Naive thymus-derived CD4-positive, alpha-beta T cell (primary cell): Measurements from ENCODE around the gene ERC1. TPM values are rescaled to one million over a fixed set of nuclear protein-coding genes. Genes with fewer than 3 reads are reported as not detected.

Source experiments
- ATAC-seq: fragments of 150-1000 bp; cut with Tn5 transposase; 2 replicates; pipeline ENCODE4 v1.10.0; 2021; ENCODE audit warnings: mild to moderate bottlenecking, moderate library complexity
- CTCF ChIA-PET: fragments of 350-600 bp; sonication (Branson Sonifier 250); formaldehyde crosslinking; loops from one replicate; lab custom pipeline; 2021; ENCODE audit warnings: antibody characterized with exemption; lab: Charles Lee
- POLR2A ChIA-PET: fragments of 350-600 bp; sonication (Branson Sonifier 250); formaldehyde crosslinking; loops from one replicate; lab custom pipeline; 2021; ENCODE audit warnings: antibody characterized with exemption, inconsistent platforms; lab: Charles Lee
- DNase-seq, 9 donors: peaks; one replicate each; pipeline versions ENCODE4 v3.0.0 to v3.0.0-alpha.2; 2020 to 2022; ENCODE audit warnings: mixed read lengths in 1 of 9
- H3K27ac ChIP-seq: one replicate; pipeline ENCODE4 v1.7.0; 2013; ENCODE audit warnings: mild to moderate bottlenecking, low read depth, low read length, moderate library complexity
- H3K27me3 ChIP-seq, 2 donors: one replicate each; pipeline ENCODE4 v1.7.0; 2013; ENCODE audit warnings: low read length in 2 of 2, mild to moderate bottlenecking in 2 of 2, moderate library complexity in 2 of 2; ENCODE audit not compliant: control insufficient read depth in 2 of 2, insufficient read depth in 2 of 2
- H3K36me3 ChIP-seq, 3 experiments: 1 replicate in 2 of 3; 2 replicates in 1 of 3; pipeline ENCODE4 v1.7.0; 2013; ENCODE audit warnings: low read length in 3 of 3, mild to moderate bottlenecking in 3 of 3, moderate library complexity in 1 of 3; ENCODE audit not compliant: insufficient read depth in 3 of 3, control insufficient read depth in 2 of 3
- H3K4me1 ChIP-seq, 2 donors: one replicate each; pipeline ENCODE4 v1.7.0; 2013; ENCODE audit warnings: low read length in 2 of 2, mild to moderate bottlenecking in 2 of 2, moderate library complexity in 1 of 2; ENCODE audit not compliant: control insufficient read depth in 2 of 2, insufficient read depth in 2 of 2
- H3K4me3 ChIP-seq: 2 replicates; pipeline ENCODE4 v1.7.0; 2013; ENCODE audit warnings: mild to moderate bottlenecking, low read length
- H3K9me3 ChIP-seq, 3 experiments: 1 replicate in 2 of 3; 2 replicates in 1 of 3; pipeline ENCODE4 v1.7.0; 2013; ENCODE audit warnings: low read length in 3 of 3; ENCODE audit not compliant: control insufficient read depth in 2 of 3
- H3K27ac Mint-ChIP-seq, 9 donors: one replicate each; pipeline ENCODE4 v1.8.0; 2020 to 2022; ENCODE audit warnings: mixed read lengths in 9 of 9, mild to moderate bottlenecking in 8 of 9, moderate library complexity in 5 of 9, inconsistent platforms in 2 of 9
- H3K27me3 Mint-ChIP-seq, 5 donors: one replicate each; pipeline ENCODE4 v1.8.0; 2021 to 2022; ENCODE audit warnings: mixed read lengths in 5 of 5, mild to moderate bottlenecking in 1 of 5
- H3K36me3 Mint-ChIP-seq, 5 donors: one replicate each; pipeline ENCODE4 v1.8.0; 2020 to 2022; ENCODE audit warnings: mixed read lengths in 5 of 5, mild to moderate bottlenecking in 3 of 5, inconsistent platforms in 1 of 5
- H3K4me1 Mint-ChIP-seq, 7 donors: one replicate each; pipeline ENCODE4 v1.8.0; 2020 to 2022; ENCODE audit warnings: mixed read lengths in 7 of 7, mild to moderate bottlenecking in 3 of 7, inconsistent platforms in 1 of 7
- H3K4me3 Mint-ChIP-seq, 10 donors: one replicate each; pipeline ENCODE4 v1.8.0; 2020 to 2022; ENCODE audit warnings: mild to moderate bottlenecking in 10 of 10, mixed read lengths in 10 of 10, moderate library complexity in 6 of 10, inconsistent platforms in 2 of 10
- H3K9me3 Mint-ChIP-seq, 11 donors: one replicate each; pipeline ENCODE4 v1.8.0; 2020 to 2022; ENCODE audit warnings: mixed read lengths in 11 of 11, mild to moderate bottlenecking in 4 of 11, inconsistent platforms in 1 of 11, moderate library complexity in 1 of 11
- intact Hi-C, 2 donors: fragments of 100-400 bp; cut with micrococcal nuclease; formaldehyde crosslinking; loops; one replicate each; pipeline ENCODE4 v1.15.1; 2023
- polyA plus RNA-seq, 2 donors: library from polyadenylated mRNA; unstranded; fragments of 300-500 nt; fragmentation: Illumina TruSeq; gene quantifications; one replicate each; pipeline ENCODE4 v1.2.3, GENCODE V29; 2021
- total RNA-seq, 6 experiments: library from RNA in 5 of 6; stranded (reverse) in 5 of 6; gene quantifications; 1 replicate in 5 of 6; 2 replicates in 1 of 6; pipeline ENCODE4 v1.2.3 and lab custom pipeline; 2021 to 2026

Gene ERC1
- total and polyA plus RNA-seq, 7 experiments from 2014 or later, result 15.9 to 62.0 (median 51.5) TPM

DNA sequence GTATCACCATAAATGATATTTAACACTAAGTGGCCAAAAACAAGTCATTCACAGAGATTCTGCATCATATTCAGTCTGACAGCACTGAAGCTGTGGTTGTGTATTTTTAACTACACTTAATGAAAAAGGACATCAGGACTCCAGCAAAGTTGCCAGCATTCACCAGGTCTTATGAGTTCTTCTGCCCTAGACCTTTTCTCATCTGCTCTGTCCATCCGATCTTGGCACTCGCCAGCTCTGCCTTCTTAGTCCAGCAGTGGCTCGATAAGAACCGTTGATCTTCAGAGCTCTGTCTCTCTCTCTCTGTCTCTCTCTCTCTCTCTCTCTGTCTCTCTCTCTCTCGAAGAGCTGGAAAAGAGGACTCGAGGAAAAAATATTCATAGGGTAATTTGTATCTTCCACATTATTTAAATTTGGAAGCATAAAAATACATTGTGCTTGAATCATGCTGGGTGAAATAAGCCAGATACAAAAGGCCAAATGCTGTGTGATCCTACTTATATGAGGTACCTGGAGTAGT, 371.2 kb downstream of the ERC1 start:
- no peak overlapping the region for H3K27ac ChIP-seq
- Mint-ChIP-seq H3K27me3 (no peaks in the 10 kb centered on the region), H3K36me3 (peaks cover 3 to 44% (median 21%) of the 10 kb centered on the region in 5 donors), H3K4me1 (peaks cover 0 to 3% (median 0%) of the 10 kb centered on the region in 7 donors), H3K27ac (no peak overlapping the region), H3K9me3 (peaks cover 0 to 9% (median 0%) of the 10 kb centered on the region in 11 donors), H3K4me3 (no peak overlapping the region)
- no peaks in the 10 kb centered on the region for H3K27me3 ChIP-seq
- ChIA-PET CTCF (no interaction called here), POLR2A (no interaction called here)
- H3K9me3 ChIP-seq, result no peaks in the 10 kb centered on the region
- DNase-seq (no peak), ATAC-seq (no peak)
- intact Hi-C loops, result no loop called here
- no peak overlapping the region for H3K4me3 ChIP-seq
- H3K36me3 ChIP-seq, result no peaks in the 10 kb centered on the region
- H3K4me1 ChIP-seq, result no peaks in the 10 kb centered on the region

DNA sequence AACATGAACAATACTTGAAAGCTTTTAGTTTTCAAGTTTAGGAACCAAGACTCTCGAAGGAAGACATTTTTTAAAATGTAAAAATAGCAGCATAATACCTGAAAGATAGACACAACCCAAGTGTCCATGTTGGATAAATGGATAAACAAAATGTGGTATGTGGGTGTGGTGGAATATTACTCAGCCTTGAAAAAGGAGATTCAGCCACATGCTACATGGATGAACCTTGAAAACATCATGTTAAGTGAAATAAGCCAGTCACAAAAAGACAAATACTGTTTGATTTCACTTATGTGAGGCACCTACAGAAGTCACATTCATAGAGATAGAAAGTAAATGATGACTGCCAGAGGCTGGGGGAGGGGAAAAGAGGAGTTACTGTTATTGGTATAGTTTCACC, 374.7 kb downstream of the ERC1 start:
- H3K4me1 Mint-ChIP-seq, result peaks cover 0 to 5% (median 0%) of the 10 kb centered on the region in 7 donors
- H3K4me3 ChIP-seq, result no peak overlapping the region
- H3K9me3 Mint-ChIP-seq, result peaks cover 0 to 9% (median 0%) of the 10 kb centered on the region in 11 donors
- no peaks in the 10 kb centered on the region for H3K36me3 ChIP-seq
- H3K36me3 Mint-ChIP-seq, result peaks cover 5 to 45% (median 24%) of the 10 kb centered on the region in 5 donors
- ATAC-seq (no peak), DNase-seq (no peak)
- H3K4me3 Mint-ChIP-seq, result no peak overlapping the region
- H3K27me3 Mint-ChIP-seq, result no peaks in the 10 kb centered on the region
- H3K27ac ChIP-seq, result no peak overlapping the region
- H3K27ac Mint-ChIP-seq, result no peak overlapping the region
- H3K4me1 ChIP-seq, result no peaks in the 10 kb centered on the region
- intact Hi-C loops, result no loop called here
- CTCF ChIA-PET, result no interaction called here
- no peaks in the 10 kb centered on the region for H3K9me3 ChIP-seq
- no peaks in the 10 kb centered on the region for H3K27me3 ChIP-seq
- POLR2A ChIA-PET, result no interaction called here

DNA sequence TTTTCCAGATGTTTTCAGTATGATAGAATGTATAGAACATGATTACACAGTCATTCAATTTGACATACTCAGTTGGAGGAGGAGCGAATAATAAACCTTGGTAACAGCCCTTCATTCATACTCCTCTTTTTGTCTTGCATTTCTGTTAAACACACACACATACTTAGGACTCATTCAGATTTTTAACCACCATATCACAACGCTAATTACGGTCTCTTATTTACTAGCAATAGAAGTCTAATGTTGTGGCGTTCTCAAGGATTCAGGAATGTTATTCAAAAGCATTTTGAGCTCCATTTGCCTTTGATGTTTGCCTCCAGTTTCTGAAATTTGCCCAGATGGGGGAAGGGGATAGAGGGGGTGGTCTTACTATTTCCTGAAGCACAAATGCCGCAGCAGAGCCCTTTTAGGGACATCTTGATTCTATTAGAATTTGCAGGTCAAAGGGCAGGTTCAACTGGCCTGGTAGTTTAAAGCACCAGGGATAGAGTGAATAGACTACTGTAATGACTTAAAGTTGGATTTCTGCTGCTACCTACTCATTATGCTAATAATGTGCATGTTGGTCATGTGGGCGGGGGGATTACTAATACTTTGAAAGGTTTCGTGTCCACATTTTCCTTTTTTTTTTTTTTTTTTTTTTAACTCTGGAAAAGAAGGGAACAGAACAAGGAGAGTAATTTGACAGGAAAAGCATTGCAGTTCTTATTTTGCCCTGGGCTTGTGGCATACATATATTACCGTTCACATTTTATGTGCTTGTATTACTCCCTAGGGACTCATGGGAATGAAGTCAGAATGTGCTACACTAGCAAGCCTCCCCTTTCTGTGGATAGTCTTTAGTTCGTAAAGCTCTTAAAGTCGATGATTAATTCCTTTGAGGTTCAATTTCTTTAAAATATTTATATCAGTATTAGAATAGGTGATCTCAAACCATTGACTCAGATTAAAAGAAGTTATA, 376.6 kb downstream of the ERC1 start:
- Histone ChIP-seq H3K9me3 (no peaks in the 10 kb centered on the region), H3K4me3 (no peak overlapping the region), H3K4me1 (no peaks in the 10 kb centered on the region), H3K27ac (no peak overlapping the region), H3K36me3 (peaks cover 0 to 6% (median 0%) of the 10 kb centered on the region in 3 experiments), H3K27me3 (no peaks in the 10 kb centered on the region)
- Mint-ChIP-seq H3K36me3 (peaks cover 5 to 60% (median 29%) of the 10 kb centered on the region in 5 donors), H3K27me3 (no peaks in the 10 kb centered on the region), H3K4me1 (peaks cover 0 to 2% (median 0%) of the 10 kb centered on the region in 7 donors), H3K27ac (no peak overlapping the region), H3K4me3 (no peak overlapping the region), H3K9me3 (peaks cover 0 to 9% (median 0%) of the 10 kb centered on the region in 11 donors)
- ChIA-PET POLR2A (no interaction called here), CTCF (interaction anchor here (0.6 kb wide), 1 partner anchor 184 kb away, joined by 4 read pairs; no protein-coding TSS in a partner anchor)
- no peak for ATAC-seq
- DNase-seq, result no peak
- intact Hi-C loops, result no loop called here

DNA sequence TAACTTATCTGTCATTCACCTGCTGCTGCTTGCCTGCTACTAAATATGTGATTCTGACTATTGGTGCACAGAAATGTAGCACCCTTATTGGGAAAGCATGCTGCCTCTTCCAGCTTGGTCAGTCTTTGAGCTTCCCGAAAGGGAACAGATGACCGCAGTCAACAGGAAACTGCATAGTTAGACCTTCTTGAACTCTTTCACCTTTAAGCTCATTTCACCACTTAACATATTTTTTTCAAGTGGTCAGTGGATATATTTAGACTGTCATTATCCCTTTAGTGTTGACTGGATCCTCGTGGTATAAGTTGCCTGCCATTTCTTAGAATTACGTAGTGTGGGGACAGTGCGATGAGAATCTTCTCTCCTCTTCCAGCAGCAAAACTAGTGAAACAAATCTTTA, 378.4 kb downstream of the ERC1 start:
- Histone ChIP-seq H3K4me3 (no peak overlapping the region), H3K27ac (no peak overlapping the region), H3K27me3 (no peaks in the 10 kb centered on the region), H3K36me3 (peaks cover 0 to 6% (median 0%) of the 10 kb centered on the region in 3 experiments), H3K9me3 (no peaks in the 10 kb centered on the region), H3K4me1 (no peaks in the 10 kb centered on the region)
- H3K9me3 Mint-ChIP-seq, result peaks cover 0 to 9% (median 0%) of the 10 kb centered on the region in 11 donors
- ATAC-seq (no peak), DNase-seq (no peak)
- no peaks in the 10 kb centered on the region for H3K27me3 Mint-ChIP-seq
- intact Hi-C loops, result no loop called here
- ChIA-PET POLR2A (no interaction called here), CTCF (interaction anchor here (1.7 kb wide), 1 partner anchor 251 kb away, joined by 3 read pairs; no protein-coding TSS in a partner anchor)
- H3K27ac Mint-ChIP-seq, result no peak overlapping the region
- H3K36me3 Mint-ChIP-seq, result peaks cover 5 to 66% (median 30%) of the 10 kb centered on the region in 5 donors
- no peak overlapping the region for H3K4me3 Mint-ChIP-seq
- H3K4me1 Mint-ChIP-seq, result peaks cover 0 to 2% (median 0%) of the 10 kb centered on the region in 7 donors

DNA sequence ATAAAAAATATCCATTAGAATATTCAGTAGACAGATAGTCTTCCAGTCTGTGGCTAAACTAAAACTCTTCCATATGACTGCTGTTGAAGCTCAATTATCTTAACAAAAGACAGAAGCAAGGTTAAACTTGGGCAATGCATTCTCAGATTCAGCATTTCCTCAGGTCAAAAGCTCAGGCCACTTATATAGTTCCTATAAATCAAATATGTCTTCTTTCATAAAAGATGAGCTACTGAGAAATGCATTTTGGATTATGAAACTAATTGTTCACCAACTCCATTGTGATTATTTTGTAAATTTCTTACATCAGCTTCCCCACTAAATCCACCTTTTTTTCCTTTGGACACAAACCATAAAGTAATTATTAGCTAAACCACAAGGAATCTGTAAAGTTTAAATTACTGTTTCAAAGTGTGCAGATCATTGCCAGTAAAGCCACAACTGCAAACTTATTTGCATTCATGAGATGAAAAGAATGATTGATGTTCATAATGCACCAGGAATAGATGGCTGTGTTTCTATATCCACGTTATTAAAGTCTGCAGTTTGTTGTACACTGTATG, 379.0 kb downstream of the ERC1 start:
- Histone ChIP-seq H3K4me1 (no peaks in the 10 kb centered on the region), H3K36me3 (peaks cover 0 to 6% (median 0%) of the 10 kb centered on the region in 3 experiments), H3K27me3 (no peaks in the 10 kb centered on the region), H3K27ac (no peak overlapping the region), H3K4me3 (no peak overlapping the region), H3K9me3 (no peaks in the 10 kb centered on the region)
- Mint-ChIP-seq H3K4me3 (no peak overlapping the region), H3K4me1 (peaks cover 0 to 2% (median 0%) of the 10 kb centered on the region in 7 donors), H3K27me3 (no peaks in the 10 kb centered on the region), H3K27ac (no peak overlapping the region), H3K9me3 (peaks cover 0 to 4% (median 0%) of the 10 kb centered on the region in 11 donors), H3K36me3 (peaks cover 4 to 64% (median 27%) of the 10 kb centered on the region in 5 donors)
- CTCF ChIA-PET, result interaction anchor here (1.7 kb wide), 1 partner anchor 252 kb away, joined by 3 read pairs; no protein-coding TSS in a partner anchor
- ATAC-seq (no peak), DNase-seq (no peak)
- POLR2A ChIA-PET, result no interaction called here
- intact Hi-C loops, result no loop called here

DNA sequence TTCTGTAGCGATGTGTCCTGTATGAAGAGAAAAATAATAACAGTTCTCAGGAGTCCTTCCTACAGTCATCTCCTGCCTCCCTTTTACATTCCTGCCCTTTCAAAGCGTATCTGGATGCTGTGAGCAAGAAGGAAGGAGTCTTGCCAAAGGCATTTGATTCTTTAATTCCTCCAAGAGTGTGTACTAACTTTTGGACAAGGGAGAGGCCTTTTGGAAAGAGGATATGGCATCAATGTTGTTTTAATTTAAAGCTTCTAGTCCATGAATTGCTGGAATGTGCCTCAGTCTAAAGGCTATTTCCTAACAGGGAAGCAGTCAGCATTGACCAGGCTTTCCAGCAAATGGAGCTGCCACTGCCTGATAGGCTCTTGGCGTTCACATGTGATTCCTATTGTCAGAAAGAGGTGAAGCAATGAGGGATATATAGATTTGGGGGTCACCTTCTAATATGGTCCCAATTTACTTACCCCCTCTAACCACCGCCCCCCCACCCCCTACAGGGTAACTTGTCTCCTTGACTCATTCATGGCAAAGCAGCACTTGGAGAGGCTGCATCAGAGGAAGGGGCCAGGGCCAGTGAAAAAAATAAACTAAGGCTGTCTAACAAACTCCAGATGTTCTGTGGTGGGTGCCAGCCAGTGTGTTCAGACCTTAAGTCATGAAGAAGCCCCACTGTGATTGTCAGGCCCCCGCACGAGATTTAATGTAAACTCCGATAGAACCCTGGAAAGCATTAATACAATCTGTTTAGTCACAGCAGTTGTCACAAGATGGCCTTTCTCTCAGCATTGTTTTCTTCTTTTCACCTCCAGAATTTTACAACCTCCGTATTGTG, 383.1 kb downstream of the ERC1 start:
- no peak overlapping the region for H3K27ac Mint-ChIP-seq
- no peaks in the 10 kb centered on the region for H3K4me1 ChIP-seq
- H3K27ac ChIP-seq, result no peak overlapping the region
- H3K27me3 Mint-ChIP-seq, result no peaks in the 10 kb centered on the region
- POLR2A ChIA-PET, result no interaction called here
- H3K4me3 ChIP-seq, result no peak overlapping the region
- H3K36me3 ChIP-seq, result peaks cover 0 to 6% (median 0%) of the 10 kb centered on the region in 3 experiments
- no peaks in the 10 kb centered on the region for H3K4me1 Mint-ChIP-seq
- peaks cover 3 to 64% (median 43%) of the 10 kb centered on the region in 5 donors for H3K36me3 Mint-ChIP-seq
- intact Hi-C loops, result no loop called here
- H3K9me3 ChIP-seq, result no peaks in the 10 kb centered on the region
- CTCF ChIA-PET, result no interaction called here
- no peak overlapping the region for H3K4me3 Mint-ChIP-seq
- peaks cover 0 to 2% (median 0%) of the 10 kb centered on the region in 11 donors for H3K9me3 Mint-ChIP-seq
- H3K27me3 ChIP-seq, result no peaks in the 10 kb centered on the region
- ATAC-seq, result no peak
- DNase-seq, result no peak
